Activated CD4-positive, alpha-beta memory T cell treated with anti-CD3 and anti-CD28 coated beads for 36 hours (primary cell): ENCODE results near the gene IGSF11. TPM values are rescaled to one million over a fixed set of nuclear protein-coding genes. Genes with fewer than 3 reads are reported as not detected.
"Not testable (repeated sequence)": the region's sequence is repeated elsewhere in the genome, so short reads cannot be mapped to it uniquely, and the experiment has no call there.

Source experiments
- CTCF ChIA-PET: fragments of 350-600 bp; sonication (Branson Sonifier 250); formaldehyde crosslinking; loops from one replicate; lab custom pipeline; 2021; ENCODE audit warnings: antibody characterized with exemption, inconsistent platforms; lab: Charles Lee
- POLR2A ChIA-PET: fragments of 350-600 bp; sonication (Branson Sonifier 250); formaldehyde crosslinking; loops from one replicate; lab custom pipeline; 2021; ENCODE audit warnings: antibody characterized with exemption; lab: Charles Lee
- DNase-seq: peaks from one replicate; pipeline ENCODE4 v3.0.0-alpha.2; 2020
- H3K27ac Mint-ChIP-seq: one replicate; pipeline ENCODE4 v1.8.0; 2021; ENCODE audit warnings: mixed read lengths
- H3K27me3 Mint-ChIP-seq: one replicate; pipeline ENCODE4 v1.8.0; 2021; ENCODE audit warnings: mixed read lengths
- H3K36me3 Mint-ChIP-seq: one replicate; pipeline ENCODE4 v1.8.0; 2021; ENCODE audit warnings: mixed read lengths
- H3K4me1 Mint-ChIP-seq: one replicate; pipeline ENCODE4 v1.8.0; 2021; ENCODE audit warnings: low read depth, mixed read lengths
- H3K4me3 Mint-ChIP-seq: one replicate; pipeline ENCODE4 v1.8.0; 2021; ENCODE audit warnings: mild to moderate bottlenecking, mixed read lengths
- H3K9me3 Mint-ChIP-seq: one replicate; pipeline ENCODE4 v1.8.0; 2021; ENCODE audit warnings: mixed read lengths
- intact Hi-C: fragments of 100-400 bp; cut with micrococcal nuclease; formaldehyde crosslinking; loops from one replicate; pipeline ENCODE4 v1.15.1; 2023
- total RNA-seq, 2 experiments: library from RNA; stranded (reverse); gene quantifications; one replicate each; pipeline ENCODE4 v1.2.3, GENCODE V29; 2021

Gene IGSF11
- under 1 TPM; 0.14 to 0.15 TPM for total RNA-seq

DNA sequence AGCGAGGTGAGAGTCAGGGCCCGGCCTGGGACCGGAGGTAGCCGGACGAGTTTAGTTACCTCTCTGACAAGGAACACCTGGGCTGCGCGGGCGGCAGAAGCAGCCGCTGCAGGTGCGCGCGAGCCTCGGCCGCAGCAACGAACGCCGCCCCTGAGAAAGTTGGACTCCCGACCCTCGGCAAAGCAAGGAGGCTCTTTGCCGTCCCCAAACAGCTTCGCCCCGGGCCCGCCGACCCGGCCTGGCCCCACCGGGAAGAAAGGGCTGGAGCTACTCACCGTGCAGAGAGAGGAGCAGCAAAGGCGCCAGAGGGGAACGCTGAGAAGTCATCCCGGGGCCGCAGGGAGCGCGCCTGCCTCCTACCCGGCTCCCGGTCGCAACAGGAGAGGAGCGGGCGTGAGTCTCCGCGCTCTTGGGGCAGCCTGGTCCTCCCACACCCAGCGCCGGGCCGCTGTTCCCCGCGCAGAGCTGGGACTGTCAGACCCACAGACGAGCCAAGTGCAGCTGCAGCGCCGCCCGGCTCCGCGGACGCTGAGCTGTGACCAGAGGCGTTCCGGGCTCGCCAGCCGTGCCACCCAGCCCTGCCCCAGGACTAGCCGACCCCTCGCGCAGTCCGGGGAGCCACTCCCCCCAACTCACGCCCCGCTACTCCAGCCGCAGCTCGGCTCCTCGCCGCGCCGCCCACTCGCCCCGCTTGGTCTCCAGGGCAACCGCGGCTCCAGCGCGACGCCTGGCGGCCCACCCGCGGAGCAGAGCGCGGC, at the start of gene IGSF11:
IGSF11 (minus strand) TSS at position 591 of the 758 bp plus-strand sequence; CDS start at position 327, 264 bp downstream.
- ChIA-PET POLR2A (interaction anchor here (0.7 to 1.0 kb wide), 2 partner anchors 150 to 152 kb away, joined by 3 to 4 read pairs; no protein-coding TSS in a partner anchor), CTCF (interaction anchor here (0.7 to 7.4 kb wide), 33 partner anchors 9 to 647 kb away, joined by 3 to 363 read pairs (median 4); partner anchors contain the start of gene B4GALT4)
- peak; percentile 71 for DNase-seq
- H3K27me3 Mint-ChIP-seq: peaks cover 38% of the 10 kb centered on the region
- no peak within 1 kb of the TSS for H3K27ac Mint-ChIP-seq
- intact Hi-C loops: loop anchor here (1.0 to 5.0 kb wide), 4 partner anchors 64 to 206 kb away; partner anchors contain the start of gene B4GALT4
- peaks cover 4% of the 10 kb centered on the region for H3K4me1 Mint-ChIP-seq
- H3K4me3 Mint-ChIP-seq: peak within 1 kb of the TSS; percentile 80
- H3K36me3 Mint-ChIP-seq: no peaks in the 10 kb centered on the region
- no peaks in the 10 kb centered on the region for H3K9me3 Mint-ChIP-seq

DNA sequence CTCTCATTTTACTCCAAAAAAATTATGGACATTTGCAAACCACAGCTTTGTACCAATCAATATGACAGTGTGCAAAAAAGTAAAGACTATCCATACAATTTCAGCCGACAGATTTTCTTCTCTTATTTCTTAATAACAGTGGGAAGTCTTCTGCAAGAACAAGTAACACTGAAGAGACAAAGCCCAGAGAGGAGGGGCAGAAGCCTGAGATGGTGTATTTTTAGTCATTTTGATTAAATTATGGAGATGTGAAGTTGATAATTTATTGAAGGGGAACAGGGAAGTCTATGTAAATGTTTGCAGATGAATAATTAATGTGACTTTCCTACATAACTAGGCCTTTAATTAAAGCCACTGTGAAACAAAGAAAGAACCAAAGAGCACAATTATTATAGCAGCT, 45.7 kb upstream of the IGSF11 start:
- no peak overlapping the region for H3K4me3 Mint-ChIP-seq
- no peak for DNase-seq
- H3K9me3 Mint-ChIP-seq: no peaks in the 10 kb centered on the region
- no peaks in the 10 kb centered on the region for H3K36me3 Mint-ChIP-seq
- POLR2A ChIA-PET: interaction anchor here (0.7 kb wide), 1 partner anchor 9 kb away, joined by 3 read pairs; no protein-coding TSS in a partner anchor
- intact Hi-C loops: no loop called here
- H3K27ac Mint-ChIP-seq: no peak overlapping the region
- peaks cover 3% of the 10 kb centered on the region for H3K27me3 Mint-ChIP-seq
- CTCF ChIA-PET: interaction anchor here (1.2 kb wide), 1 partner anchor 196 kb away, joined by 3 read pairs; no protein-coding TSS in a partner anchor
- H3K4me1 Mint-ChIP-seq: no peaks in the 10 kb centered on the region

GRCh38 chr3:119073258-119074001, 38.8 kb upstream of the IGSF11 start:
- intact Hi-C loops: no loop called here
- Mint-ChIP-seq H3K4me1 (no peaks in the 10 kb centered on the region), H3K9me3 (no peaks in the 10 kb centered on the region), H3K36me3 (no peaks in the 10 kb centered on the region), H3K4me3 (no peak overlapping the region), H3K27me3 (peaks cover 13% of the 10 kb centered on the region), H3K27ac (no peak overlapping the region)
- no peak for DNase-seq
- CTCF ChIA-PET: no interaction called here
- POLR2A ChIA-PET: no interaction called here

DNA sequence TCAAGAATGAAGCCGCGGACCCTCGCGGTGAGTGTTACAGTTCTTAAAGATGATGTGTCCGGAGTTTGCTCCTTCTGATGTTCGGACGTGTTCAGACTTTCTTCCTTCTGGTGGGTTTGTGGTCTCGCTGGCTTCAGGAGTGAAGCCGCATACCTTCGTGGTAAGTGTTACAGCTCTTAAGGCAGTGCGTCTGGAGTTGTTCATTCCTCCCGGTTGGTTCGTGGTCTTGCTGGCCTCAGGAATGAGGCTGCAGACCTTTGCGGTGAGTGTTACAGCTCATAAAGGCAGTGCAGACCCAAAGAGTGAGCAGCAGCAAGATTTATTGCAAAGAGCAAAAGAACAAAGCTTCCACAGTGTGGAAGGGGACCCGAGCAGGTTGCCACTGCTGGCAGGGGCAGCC, 37.8 kb upstream of the IGSF11 start:
- H3K27ac Mint-ChIP-seq, H3K36me3 Mint-ChIP-seq, H3K4me3 Mint-ChIP-seq, CTCF ChIA-PET, H3K9me3 Mint-ChIP-seq, POLR2A ChIA-PET, H3K4me1 Mint-ChIP-seq, DNase-seq: not testable (repeated sequence)
- intact Hi-C loops: loop anchor here (1.0 kb wide), 1 partner anchor 20 kb away; no protein-coding TSS in a partner anchor
- peaks cover 13% of the 10 kb centered on the region for H3K27me3 Mint-ChIP-seq

GRCh38 chr3:119069725-119070124, 35.1 kb upstream of the IGSF11 start:
- Mint-ChIP-seq H3K27me3 (peaks cover 13% of the 10 kb centered on the region), H3K4me3 (no peak overlapping the region), H3K27ac (no peak overlapping the region), H3K36me3 (no peaks in the 10 kb centered on the region), H3K9me3 (no peaks in the 10 kb centered on the region), H3K4me1 (no peaks in the 10 kb centered on the region)
- POLR2A ChIA-PET: no interaction called here
- intact Hi-C loops: no loop called here
- no peak for DNase-seq
- CTCF ChIA-PET: no interaction called here

DNA sequence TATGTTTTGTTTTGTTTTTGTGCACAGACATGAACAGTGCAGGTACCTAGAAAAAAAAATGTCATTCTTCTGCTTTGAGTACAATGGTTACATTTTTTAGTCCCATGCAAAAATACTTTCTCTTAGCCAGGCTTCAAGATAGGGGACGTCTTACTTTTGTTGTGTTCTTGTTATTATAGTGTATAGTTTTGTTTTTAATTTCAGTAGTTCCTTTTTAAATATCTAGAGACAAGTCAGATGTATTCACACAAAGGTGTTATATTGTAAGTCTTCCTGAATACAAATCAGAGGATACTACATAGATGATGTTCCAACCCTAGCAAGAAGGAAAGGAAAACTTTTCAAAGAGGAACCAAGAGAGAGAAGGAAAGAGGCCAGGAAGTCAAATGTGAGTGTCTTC, 28.8 kb upstream of the IGSF11 start:
- no peak overlapping the region for H3K27ac Mint-ChIP-seq
- no peaks in the 10 kb centered on the region for H3K4me1 Mint-ChIP-seq
- CTCF ChIA-PET: no interaction called here
- H3K27me3 Mint-ChIP-seq: no peaks in the 10 kb centered on the region
- DNase-seq: no peak
- intact Hi-C loops: no loop called here
- H3K4me3 Mint-ChIP-seq: no peak overlapping the region
- POLR2A ChIA-PET: no interaction called here
- no peaks in the 10 kb centered on the region for H3K9me3 Mint-ChIP-seq
- no peaks in the 10 kb centered on the region for H3K36me3 Mint-ChIP-seq

GRCh38 chr3:119062892-119063291, 28.2 kb upstream of the IGSF11 start:
- no peaks in the 10 kb centered on the region for H3K4me1 Mint-ChIP-seq
- CTCF ChIA-PET: interaction anchor here (0.6 to 2.7 kb wide), 2 partner anchors 37 to 179 kb away, joined by 4 to 10 read pairs; no protein-coding TSS in a partner anchor
- no peaks in the 10 kb centered on the region for H3K27me3 Mint-ChIP-seq
- intact Hi-C loops: no loop called here
- H3K27ac Mint-ChIP-seq: no peak overlapping the region
- DNase-seq: no peak
- POLR2A ChIA-PET: no interaction called here
- no peaks in the 10 kb centered on the region for H3K9me3 Mint-ChIP-seq
- H3K36me3 Mint-ChIP-seq: no peaks in the 10 kb centered on the region
- H3K4me3 Mint-ChIP-seq: no peak overlapping the region

DNA sequence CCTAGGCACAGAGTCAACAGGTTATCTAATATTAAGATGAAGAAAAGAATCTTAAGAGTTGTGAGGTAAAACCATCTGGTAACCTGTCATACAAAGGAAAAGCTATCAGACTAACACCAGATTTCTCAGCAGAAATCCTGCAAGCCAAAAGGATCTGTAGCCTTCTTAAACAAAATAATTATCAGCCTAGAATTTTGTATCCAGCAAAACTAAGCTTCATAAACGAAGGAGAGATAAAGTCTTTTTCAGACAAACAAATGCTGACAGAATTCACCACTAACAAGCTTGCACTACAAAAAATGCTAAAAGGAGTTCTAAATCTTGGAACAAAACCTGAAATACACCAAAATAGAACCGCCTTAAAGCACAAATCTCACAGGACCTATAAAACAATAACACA, 9.9 kb upstream of the IGSF11 start:
- no peak for DNase-seq
- H3K4me1 Mint-ChIP-seq: no peaks in the 10 kb centered on the region
- no peak overlapping the region for H3K27ac Mint-ChIP-seq
- H3K4me3 Mint-ChIP-seq: no peak overlapping the region
- peaks cover 11% of the 10 kb centered on the region for H3K9me3 Mint-ChIP-seq
- POLR2A ChIA-PET: no interaction called here
- CTCF ChIA-PET: interaction anchor here (2.8 kb wide), 1 partner anchor 160 kb away, joined by 13 read pairs; no protein-coding TSS in a partner anchor
- H3K27me3 Mint-ChIP-seq: peaks cover 11% of the 10 kb centered on the region
- intact Hi-C loops: no loop called here
- no peaks in the 10 kb centered on the region for H3K36me3 Mint-ChIP-seq

GRCh38 chr3:119042162-119042561, 7.5 kb upstream of the IGSF11 start:
- H3K27me3 Mint-ChIP-seq: peaks cover 21% of the 10 kb centered on the region
- intact Hi-C loops: no loop called here
- H3K36me3 Mint-ChIP-seq: no peaks in the 10 kb centered on the region
- ChIA-PET POLR2A (no interaction called here), CTCF (interaction anchor here (1.2 to 2.8 kb wide), 2 partner anchors 87 to 158 kb away, joined by 3 to 13 read pairs; no protein-coding TSS in a partner anchor)
- H3K4me3 Mint-ChIP-seq: no peak overlapping the region
- H3K27ac Mint-ChIP-seq: no peak overlapping the region
- no peak for DNase-seq
- H3K9me3 Mint-ChIP-seq: peaks cover 11% of the 10 kb centered on the region
- no peaks in the 10 kb centered on the region for H3K4me1 Mint-ChIP-seq

- ChIA-PET CTCF (interaction anchor here (0.6 to 7.4 kb wide), 32 partner anchors 8 to 646 kb away, joined by 3 to 363 read pairs (median 4); partner anchors contain the start of gene B4GALT4), POLR2A (interaction anchor here (0.7 to 1.0 kb wide), 2 partner anchors 151 to 153 kb away, joined by 3 to 4 read pairs; no protein-coding TSS in a partner anchor)
- peaks cover under 1% of the 10 kb centered on the region for H3K9me3 Mint-ChIP-seq
- no peak overlapping the region for H3K27ac Mint-ChIP-seq
- DNase-seq: no peak
- H3K27me3 Mint-ChIP-seq: peaks cover 44% of the 10 kb centered on the region
- H3K4me3 Mint-ChIP-seq: peak overlapping the region; percentile 58
- H3K4me1 Mint-ChIP-seq: peaks cover 4% of the 10 kb centered on the region
- H3K36me3 Mint-ChIP-seq: no peaks in the 10 kb centered on the region
- intact Hi-C loops: loop anchor here (2.0 kb wide), 2 partner anchors 64 to 206 kb away; partner anchors contain the start of gene B4GALT4
These were observed 334 bp upstream of the IGSF11 start for GRCh38 chr3:119035014-119035346.

DNA sequence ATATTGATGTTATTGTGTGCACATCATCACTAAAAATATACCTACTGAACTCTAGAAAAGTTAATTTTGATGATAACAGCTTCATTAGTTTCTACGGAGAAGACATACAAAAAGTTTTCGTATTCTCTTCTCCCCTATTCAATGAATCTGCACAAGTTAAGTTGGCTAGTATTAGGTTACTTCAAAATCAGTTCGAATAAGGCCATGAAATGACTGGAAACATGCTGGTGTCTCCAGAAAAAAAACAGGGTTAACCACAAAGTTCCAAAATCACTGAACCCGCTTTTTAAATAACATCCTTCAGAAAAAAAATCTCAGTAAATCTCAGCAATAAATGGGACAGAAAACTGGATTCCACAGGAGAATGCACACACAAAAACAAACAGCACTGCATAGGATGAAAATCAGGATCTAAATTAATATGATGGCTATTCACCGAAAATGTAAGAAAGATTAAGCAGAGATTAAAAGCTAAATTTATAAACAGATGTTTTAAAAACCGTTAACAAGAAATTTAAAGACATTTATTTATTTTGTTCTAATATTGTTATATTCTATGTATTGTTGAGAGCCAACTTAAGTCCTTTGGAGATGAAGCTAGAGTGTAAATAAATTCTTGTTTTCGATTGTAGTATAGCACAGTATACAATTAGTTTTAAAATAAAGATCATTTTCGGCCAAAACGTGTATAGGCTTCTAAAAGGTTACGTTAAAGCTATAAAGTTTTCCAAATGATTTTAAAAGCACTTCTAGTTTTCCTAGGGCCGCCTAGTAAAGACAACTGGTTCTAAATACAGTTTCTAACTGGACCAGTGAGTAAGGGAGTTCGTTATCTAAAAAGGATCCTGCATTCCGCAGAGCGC, 1.0 kb downstream of the IGSF11 start:
- intact Hi-C loops: loop anchor here (1.0 to 5.0 kb wide), 4 partner anchors 65 to 207 kb away; partner anchors contain the start of gene B4GALT4
- POLR2A ChIA-PET: no interaction called here

More for the DNA sequence above, 1.0 kb downstream of the IGSF11 start:
- no peaks in the 10 kb centered on the region for H3K9me3 Mint-ChIP-seq
- peaks cover 4% of the 10 kb centered on the region for H3K4me1 Mint-ChIP-seq
- DNase-seq: no peak
- H3K4me3 Mint-ChIP-seq: peak overlapping the region; percentile 80
- H3K27me3 Mint-ChIP-seq: peaks cover 33% of the 10 kb centered on the region
- CTCF ChIA-PET: interaction anchor here (0.8 to 7.4 kb wide), 14 partner anchors 9 to 438 kb away, joined by 3 to 363 read pairs (median 6); partner anchors contain the start of gene B4GALT4
- no peak overlapping the region for H3K27ac Mint-ChIP-seq
- no peaks in the 10 kb centered on the region for H3K36me3 Mint-ChIP-seq
